GM19395 (cell line): ENCODE results near the gene SLMAP.

Experiments used
- ATAC-seq: cut with Tn5 transposase; IDR thresholded peaks from one replicate; pipeline ENCODE4 v1.9.1; 2021; ENCODE audit warnings: mild to moderate bottlenecking, moderate library complexity; ENCODE audit not compliant: unreplicated experiment

Gene SLMAP

DNA sequence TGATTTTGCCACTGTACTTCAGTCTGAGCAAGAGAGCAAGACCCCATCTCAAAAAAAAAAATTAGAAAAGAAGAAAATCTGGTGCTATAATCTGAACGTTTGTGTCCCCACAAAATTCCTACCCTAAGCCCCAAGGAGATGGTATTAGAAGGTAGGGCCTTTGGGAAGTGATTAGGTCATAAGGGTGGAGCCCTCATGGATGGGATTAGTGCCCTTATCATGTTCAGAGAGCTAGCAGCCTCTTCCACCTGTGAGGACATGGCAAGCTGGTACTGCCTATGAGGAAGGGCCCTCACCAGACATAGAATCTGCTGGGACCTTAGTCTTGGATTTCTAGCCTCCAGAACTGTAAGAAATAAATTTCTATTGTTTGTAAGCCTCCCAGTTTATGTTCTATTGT lies 201.7 kb downstream of the SLMAP start:
- ATAC-seq: no peak

DNA sequence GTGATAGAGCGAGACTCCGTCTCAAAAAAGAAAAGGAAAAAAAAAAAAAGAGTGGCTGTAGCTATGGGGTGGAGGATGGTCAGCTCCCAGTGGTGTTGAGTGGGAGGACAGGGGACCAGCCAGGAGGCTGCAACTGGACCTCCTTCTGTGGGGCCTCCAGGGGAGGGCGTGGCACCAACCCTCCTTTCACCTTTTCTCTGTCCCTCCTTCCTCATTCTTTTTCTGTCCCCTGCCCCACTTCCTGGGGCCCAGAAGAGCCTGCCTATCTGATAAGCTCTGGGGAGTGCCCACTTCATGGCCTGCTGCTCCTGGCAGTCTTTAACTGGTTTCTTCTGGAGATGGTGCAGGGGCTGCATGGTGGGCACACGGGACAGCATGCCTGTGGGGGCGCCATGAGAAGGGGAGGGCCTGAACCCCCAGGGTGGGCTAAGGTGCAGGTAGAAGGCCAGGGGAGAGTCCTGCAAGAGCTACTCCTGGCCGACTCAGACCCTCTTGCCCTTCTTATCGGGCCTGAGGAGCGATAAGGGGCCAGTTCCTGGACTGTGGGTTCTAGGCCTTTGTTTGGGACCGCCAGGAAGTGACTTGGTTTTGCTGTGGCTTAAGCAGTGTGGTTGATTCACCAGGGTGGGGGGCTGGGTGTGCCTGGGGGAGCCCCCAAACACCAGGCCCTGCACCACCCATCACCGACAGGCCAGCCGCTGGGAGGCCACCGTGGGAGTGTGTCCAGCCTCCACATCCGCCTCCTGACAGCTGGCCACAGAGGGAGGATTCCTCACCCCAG lies 202.7 kb downstream of the SLMAP start:
- no peak for ATAC-seq

DNA sequence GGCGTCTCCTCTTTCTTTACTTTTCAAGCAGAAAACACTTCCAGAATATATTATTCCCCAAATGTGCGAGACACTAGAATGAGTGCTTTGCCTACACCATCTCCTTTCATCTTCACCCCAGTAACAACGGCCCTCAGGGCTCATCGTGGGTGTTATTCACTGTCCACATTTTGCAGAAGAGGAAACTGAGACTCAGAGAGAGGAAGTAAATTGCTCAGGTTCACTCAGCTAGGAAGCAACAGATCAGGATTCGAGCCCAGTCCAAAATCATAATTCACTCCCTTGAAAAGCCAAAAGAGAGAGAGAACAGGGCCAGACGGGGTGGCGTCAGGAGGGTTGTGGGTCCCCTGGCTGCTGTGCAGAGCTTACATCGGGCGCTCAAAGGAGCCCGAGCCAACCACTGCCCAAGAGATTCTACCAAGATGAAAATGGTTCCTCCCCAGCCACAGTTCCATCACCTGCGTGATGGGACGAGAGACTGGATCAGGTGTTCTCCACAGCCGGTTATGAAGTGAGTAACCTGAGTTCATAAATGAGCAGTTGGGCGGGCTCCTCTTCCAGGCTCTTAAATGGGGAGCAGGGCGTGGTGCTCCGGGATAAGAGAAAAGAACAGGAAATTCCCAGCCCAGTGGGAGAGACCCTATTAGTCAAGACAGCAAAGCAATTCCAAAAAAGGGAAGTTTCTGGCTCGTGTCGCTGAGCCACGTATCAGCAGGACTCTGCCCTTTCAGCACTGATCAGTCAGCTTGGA lies 203.5 kb downstream of the SLMAP start:
- no peak for ATAC-seq

DNA sequence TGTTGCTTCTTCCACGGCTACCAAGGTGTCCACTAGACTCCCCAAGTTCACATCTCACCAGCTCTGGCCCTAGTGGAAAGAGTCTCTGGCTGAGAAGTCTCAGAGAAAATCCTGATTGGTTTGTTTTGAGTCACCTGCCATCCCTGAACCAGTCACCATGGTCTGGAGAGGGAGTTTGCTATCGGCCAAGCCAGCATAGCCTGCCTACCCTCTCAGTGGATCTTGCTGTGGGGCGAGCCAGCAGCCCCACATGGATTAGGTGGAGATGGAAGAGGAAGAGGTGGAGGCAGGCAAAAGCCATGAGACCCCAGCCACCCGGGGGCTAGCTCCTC lies 204.0 kb downstream of the SLMAP start:
- no peak for ATAC-seq

DNA sequence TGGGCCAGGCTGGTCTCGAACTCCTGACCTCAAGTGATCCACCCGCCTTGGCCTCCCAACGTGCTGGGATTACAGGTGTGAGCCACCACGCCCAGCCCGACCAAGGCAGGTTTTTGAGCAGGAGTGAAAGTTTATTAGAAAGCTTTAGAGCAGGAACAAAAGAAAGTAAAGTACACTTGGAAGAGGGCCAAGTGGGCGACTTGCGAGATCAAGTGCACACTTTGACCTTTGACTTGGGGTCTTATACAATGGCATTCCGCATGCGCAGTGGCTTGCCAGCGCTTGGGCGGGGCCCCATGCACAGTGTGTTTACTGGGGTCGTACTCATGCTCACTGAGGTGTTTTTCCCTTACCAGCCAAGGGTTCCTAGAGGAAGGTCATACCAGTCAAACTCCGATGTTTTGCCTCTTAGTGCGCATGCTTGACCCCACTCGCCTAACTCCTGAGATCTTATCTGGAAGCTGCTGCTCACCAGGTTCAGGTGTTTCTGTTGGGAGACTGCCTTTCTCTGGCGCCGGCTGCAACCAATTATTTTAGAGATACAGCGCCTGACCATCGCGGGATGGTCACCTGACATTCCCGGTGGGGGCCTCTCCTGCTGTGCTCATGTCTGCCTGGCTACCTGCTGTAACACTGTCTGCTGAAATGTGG lies 205.2 kb downstream of the SLMAP start:
- no peak for ATAC-seq

DNA sequence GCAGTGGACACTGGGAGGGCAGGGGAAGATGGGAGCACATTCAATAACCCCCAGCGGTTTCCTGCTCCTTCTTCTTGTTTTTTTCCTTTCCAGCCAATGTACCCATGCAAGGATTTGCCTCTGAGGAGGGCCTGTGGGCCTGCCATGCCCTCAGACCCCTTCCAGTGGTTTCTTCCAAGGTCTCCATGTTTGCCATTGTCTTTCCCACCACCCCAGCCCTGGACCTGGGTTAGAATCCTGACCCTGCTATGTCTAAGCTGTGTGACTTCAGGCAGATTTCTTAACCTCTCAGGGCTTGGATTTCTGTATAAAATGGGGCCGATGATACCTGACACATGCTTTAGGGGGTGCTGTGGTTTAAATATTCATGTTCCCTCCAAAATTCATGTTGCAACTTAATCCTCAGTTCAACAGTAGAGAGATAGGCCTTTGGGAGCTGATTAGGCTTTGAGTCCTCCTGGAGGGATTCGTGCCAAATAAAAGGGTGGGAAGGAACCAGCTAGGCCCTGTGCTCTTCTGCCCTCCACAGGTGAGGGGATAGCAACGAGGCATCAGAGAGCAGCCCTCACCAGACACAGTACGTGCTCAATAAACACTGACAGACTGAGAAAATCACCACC lies 205.8 kb downstream of the SLMAP start:
- ATAC-seq: no peak

DNA sequence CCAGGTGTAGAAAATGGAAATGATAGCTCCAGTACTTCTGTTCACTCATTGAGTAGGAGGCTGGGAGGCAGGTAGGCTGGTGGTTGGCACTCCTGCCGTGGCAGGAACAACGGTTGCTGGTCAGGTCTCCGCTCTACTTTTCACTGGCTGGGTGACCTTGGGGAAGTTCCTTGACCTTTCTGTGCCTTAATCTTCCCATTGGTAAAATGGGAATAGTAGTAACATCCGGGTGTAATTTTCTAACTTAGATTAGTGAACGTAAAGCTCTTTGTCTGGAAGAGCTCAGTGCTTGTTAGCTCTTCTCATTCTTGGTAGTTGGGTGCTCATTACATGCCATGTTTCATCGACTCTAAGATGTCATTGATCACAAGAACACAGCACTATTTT lies 206.3 kb downstream of the SLMAP start:
- no peak for ATAC-seq

DNA sequence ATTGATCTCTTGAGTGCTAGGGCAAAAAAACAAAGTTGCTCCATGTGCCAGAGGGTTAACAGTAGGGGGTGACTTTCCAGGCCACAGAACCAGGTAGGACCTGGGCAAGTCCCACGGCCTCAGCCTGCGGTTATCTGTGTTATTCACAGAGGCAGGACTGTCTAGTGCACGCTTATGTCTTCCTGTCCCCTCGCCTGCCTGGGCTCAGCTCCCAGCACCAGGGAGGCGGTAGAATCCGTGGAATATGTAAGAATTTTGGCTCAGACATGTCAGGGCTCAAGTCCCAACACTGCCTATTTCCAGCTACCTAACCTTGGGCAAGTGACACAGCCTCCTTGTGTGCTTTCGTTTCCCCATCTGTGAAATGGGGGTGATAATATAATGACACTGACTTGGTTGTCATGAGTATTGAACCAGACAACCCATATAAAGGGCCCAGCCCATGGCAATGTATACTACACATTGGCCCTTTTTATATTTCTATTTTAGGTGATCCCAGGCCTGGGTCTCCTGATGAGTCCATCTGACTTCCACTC lies 207.8 kb downstream of the SLMAP start:
- ATAC-seq: no peak

DNA sequence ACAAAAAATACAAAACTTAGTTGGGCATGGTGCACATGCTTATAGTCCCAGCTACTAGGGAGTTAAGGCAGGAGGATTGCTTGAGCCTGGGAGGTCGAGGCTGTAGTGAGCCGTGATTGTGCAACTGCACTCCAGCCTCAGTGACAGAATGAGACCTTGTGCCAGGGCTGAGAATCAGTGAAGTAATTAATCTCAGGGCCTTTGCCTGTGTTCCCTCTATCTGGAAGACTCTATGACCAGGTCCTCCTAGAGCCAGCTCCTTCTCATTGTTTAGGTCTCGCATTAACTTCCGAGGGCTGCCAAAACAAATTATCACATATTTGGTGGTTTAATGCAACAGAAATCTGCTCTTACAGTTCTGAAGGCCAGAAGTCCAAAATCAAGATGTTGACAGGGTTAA lies 210.7 kb downstream of the SLMAP start:
- no peak for ATAC-seq

DNA sequence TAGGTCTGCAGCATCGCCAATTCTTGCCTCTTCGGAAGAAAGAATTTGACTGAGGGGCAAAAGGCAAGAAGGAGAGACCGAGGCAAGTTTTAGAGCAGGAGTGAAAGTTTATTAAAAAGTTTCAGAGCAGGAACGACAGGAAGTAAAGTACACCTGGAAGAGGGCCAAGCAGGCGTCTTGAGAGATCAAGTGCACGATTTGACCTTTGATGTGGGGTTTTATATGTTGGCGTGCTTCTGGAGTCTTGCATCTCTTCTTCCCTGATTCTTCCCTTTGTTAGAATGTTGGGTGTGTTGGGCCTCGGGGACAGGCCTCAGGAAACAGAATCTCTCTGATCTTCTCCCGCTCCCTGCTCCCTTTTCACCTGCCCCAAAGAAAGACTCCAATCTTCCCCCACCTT lies 211.5 kb downstream of the SLMAP start:
- ATAC-seq: no peak

DNA sequence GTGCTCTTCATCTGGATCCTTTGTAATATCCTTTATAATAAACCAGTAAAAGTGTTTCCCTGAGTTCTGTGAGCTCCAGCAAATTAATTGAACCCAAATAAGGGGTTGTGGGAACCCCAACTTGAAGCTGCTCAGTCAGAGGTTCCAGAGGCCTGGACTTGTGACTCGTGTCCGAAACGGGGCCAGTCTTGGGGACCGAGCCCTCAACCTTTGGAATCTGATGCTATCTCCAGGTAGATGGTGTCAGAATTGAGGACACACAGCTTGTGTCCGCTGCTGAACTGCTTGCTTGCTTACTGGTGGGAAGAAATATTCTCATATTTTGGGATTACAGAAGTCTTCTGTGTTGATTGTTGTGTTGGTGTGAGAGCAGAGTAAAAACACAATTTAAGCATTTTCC lies 212.4 kb downstream of the SLMAP start:
- no peak for ATAC-seq

DNA sequence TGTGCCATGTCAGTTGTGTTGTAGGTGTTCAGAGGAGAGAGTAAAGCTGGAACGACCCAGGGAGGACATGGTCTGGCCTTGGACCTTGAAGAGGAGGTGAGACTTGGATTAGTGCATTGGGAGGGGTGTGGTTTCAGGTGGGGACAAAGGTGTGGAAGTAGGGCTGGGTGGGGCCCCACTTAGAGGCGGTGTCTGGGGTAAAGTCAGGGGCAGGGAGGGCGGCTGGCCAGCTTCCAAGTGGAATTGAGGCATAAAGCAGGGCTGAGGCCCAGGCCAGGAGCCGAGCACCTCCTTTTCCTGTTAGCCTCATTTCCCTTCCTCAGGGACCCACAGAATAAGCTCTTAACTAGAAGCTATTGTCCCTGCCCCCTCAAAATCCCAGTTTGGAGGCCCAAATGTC lies 215.9 kb downstream of the SLMAP start:
- ATAC-seq: no peak

DNA sequence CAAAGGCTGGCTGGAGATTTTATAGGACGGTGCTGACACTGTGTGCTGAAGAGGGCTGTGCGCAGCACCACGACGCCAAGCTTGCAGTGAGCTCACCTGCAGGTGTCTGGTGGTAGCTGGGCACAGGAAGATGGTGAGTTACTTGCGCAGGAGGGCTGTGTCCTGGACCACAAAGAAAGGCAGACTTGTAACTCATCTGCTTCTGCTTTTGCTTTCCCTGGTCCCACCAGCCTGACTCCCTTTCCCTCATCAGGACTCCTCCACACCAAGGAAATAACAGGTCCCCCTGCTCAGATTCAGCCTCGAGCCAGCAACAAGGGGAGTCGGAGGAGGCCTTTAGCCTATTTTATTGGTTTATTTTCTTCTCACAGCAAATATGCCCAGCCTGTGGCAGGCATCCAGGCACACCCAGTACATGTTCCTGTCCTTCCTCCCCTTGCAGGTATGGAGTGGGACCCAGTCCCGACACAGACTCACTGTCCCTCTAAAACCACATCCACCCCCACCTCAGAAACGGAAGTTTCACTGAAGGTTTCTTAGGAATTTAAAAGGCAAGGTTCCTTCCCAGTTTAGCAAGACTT lies 216.5 kb downstream of the SLMAP start:
- ATAC-seq: no peak

DNA sequence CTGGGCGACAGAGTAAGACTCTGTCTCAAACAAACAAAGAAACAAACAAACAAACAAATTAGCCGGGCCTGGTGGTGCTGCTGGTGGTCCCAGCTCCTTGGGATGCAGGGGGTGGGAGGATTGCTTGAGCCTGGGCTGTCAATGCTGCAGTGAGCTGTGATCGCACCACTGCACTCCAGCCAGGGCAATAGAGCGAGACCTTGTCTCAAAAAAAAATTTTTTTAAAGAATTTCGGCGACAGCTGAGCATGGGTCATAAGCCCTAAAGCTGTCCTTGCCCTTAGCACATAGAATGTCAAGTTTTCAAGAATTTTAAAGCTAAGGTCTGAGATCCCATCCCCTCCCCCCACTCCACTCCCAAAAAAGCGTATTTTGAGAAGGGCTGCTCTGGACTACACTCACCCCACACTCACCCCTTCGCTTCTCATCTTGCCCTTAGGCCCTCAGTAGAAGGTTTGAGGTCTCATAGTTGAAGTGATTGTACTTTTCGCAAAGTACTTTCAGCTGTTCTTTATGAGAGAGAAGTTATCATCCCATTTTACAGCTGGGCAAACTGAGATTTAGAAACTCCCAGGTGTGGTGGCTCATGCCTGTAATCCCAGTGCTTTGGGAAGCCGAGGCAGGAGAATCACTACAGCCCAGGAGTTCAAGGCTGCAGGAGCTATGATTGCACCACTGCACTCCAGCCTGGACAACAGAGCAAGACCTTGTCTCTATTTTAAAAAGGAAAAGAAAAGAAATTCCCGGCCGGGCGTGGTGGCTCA lies 217.8 kb downstream of the SLMAP start:
- ATAC-seq: no peak

DNA sequence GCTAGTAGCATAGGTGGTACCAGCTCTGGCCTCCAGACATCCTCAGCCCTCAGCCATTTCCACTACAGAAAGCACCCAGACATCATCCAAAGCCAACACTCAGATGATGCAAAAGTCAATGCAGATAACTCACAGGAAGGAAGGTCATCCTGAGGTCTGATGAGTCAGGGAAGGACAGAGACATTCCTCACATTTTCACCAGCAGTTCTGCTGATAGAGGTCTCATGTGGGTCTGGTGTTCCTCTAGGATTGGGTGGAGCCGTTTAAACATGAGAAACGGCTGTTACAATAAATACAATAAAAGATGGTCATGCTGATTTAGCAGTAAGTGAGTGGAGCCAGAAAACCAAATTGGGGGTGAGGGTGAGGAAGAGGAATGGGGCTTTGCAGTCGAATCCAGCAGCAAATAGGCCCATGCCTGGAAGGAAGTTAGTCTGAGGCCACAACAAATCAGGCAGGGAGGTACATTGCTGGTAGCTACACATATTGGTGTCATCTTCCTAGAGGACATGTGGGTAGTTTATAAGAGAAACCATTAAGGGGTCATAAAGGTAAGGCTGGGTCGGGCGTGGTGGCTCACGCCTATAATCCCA lies 218.8 kb downstream of the SLMAP start:
- ATAC-seq: no peak

DNA sequence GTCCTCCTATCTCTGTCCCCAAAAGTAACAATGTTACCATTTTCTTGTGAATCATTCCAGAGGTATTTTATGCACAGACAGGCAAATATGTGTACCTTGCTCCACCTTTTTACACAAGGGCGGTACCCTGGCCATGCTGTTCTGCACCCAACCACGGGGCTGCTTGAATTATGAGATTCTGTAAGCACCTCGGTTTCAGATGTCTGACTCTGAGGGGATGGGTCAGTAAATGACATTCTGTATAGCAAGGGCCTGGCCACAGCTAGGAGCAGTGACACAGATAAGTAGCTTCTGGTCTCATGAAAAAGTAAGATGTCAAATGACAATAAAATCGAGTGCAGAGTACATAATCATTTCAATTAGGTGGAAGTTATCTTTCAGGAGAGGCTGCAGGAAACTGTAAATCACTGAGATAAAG lies 221.7 kb downstream of the SLMAP start:
- ATAC-seq: no peak

DNA sequence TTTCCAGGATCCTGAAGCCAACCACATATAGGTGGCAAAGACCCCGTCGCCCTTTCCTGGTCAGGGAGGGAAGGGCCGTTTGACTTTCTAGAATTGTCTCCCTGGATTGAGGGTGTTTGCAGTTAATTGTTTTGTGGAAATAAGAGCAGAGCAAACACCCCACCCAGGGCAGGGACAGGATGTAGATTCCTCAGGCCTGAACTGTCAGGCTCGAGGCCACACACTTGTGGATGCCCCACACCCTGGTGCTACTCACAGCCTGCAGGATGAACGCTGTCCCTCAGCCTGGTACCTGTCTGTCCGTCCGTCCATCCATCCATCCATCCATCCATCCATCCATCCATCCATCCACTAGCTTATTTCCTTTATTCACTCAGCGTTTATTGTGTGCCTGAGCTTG lies 222.2 kb downstream of the SLMAP start:
- no peak for ATAC-seq
